Colonic mucosa (tissue), 4 donors: Measurements from ENCODE around the gene BRAT1. TPM values are rescaled to one million over a fixed set of nuclear protein-coding genes. Genes with fewer than 3 reads are reported as not detected.
A peak's percentile ranks its signal among the peaks of the same experiment; 100 is the strongest.

Experiments used
- DNase-seq: peaks from one replicate; pipeline ENCODE4 v3.0.0-alpha.2; 2020
- H3K27ac ChIP-seq: fragments of 200-600 bp; one replicate; pipeline ENCODE4 v1.8.0; 2021
- H3K27me3 ChIP-seq: fragments of 200-600 bp; one replicate; pipeline ENCODE4 v1.8.0; 2021
- H3K36me3 ChIP-seq: fragments of 200-600 bp; one replicate; pipeline ENCODE4 v1.8.0; 2021
- H3K4me1 ChIP-seq: fragments of 200-600 bp; one replicate; pipeline ENCODE4 v1.8.0; 2021; ENCODE audit warnings: mild to moderate bottlenecking
- H3K4me3 ChIP-seq: fragments of 200-600 bp; one replicate; pipeline ENCODE4 v1.8.0; 2021
- H3K9ac ChIP-seq, 2 donors: one replicate each; pipeline ENCODE4 v1.7.0; 2013; ENCODE audit warnings: control low read depth in 2 of 2, low read depth in 2 of 2, low read length in 2 of 2
- H3K9me3 ChIP-seq: fragments of 200-600 bp; one replicate; pipeline ENCODE4 v1.8.0; 2021
- CTCF ChIP-seq: fragments of 200-600 bp; IDR thresholded peaks from one replicate; pipeline ENCODE4 v1.8.0; 2022; ENCODE audit warnings: antibody characterized with exemption, mild to moderate bottlenecking
- intact Hi-C: fragments of 100-400 bp; cut with DNase I; formaldehyde crosslinking; loops from one replicate; pipeline ENCODE4 v1.14.1; 2022
- total RNA-seq, 2 donors: library from RNA; stranded (reverse); fragmentation: NEBNext Ultra II Directional in 1 of 2; extraction: Animal tissue kit (Norgen Biotek cat#: 25700) in 1 of 2; gene quantifications; one replicate each; pipeline ENCODE4 v1.2.1, GENCODE V29; 2021
- donor health status: healthy.
- donor health status: DM: no; HTN: no; CAD: no.
- donor health status: DM: no; HTN: no; CAD: no.

Gene BRAT1
- total RNA-seq, 2 donors from 2014 or later: 19.3 to 40.0 TPM

GRCh38 chr7:2520761-2521290, 34.5 kb downstream of the BRAT1 start:
- DNase-seq: peak; percentile 69
- H3K4me1 ChIP-seq: peaks cover 25% of the 10 kb centered on the region
- no peaks in the 10 kb centered on the region for H3K36me3 ChIP-seq
- no peaks in the 10 kb centered on the region for H3K9me3 ChIP-seq
- H3K9ac ChIP-seq: peak overlapping the region; percentile 57 to 98
- peak overlapping the region; percentile 53 for H3K4me3 ChIP-seq
- peak overlapping the region; percentile 82 for H3K27ac ChIP-seq
- TF ChIP-seq CTCF: no peak
- no peaks in the 10 kb centered on the region for H3K27me3 ChIP-seq
- intact Hi-C loops: no loop called here

GRCh38 chr7:2520131-2520760, 35.1 kb downstream of the BRAT1 start:
- peak overlapping the region; percentile 57 to 98 for H3K9ac ChIP-seq

GRCh38 chr7:2519119-2519930, 36.0 kb downstream of the BRAT1 start, which contains the start of gene LFNG:
LFNG (plus strand) TSS chr7:2519774; CDS start chr7:2519862, 88 bp downstream.
- no peak for TF ChIP-seq CTCF
- Histone ChIP-seq H3K9me3 (no peaks in the 10 kb centered on the region), H3K36me3 (no peaks in the 10 kb centered on the region), H3K27ac (peak within 1 kb of the TSS; percentile 82), H3K4me1 (peaks cover 15% of the 10 kb centered on the region), H3K27me3 (no peaks in the 10 kb centered on the region), H3K9ac (peak within 1 kb of the TSS; percentile 65 to 98), H3K4me3 (peak within 1 kb of the TSS; percentile 53)
- DNase-seq: peak; percentile 91
- intact Hi-C loops: no loop called here

More at GRCh38 chr7:2520131-2520760, 35.1 kb downstream of the BRAT1 start:
- TF ChIP-seq CTCF: no peak
- intact Hi-C loops: no loop called here
- no peaks in the 10 kb centered on the region for H3K36me3 ChIP-seq
- H3K9me3 ChIP-seq: no peaks in the 10 kb centered on the region
- H3K4me1 ChIP-seq: peaks cover 19% of the 10 kb centered on the region
- DNase-seq: peak; percentile 68
- peak overlapping the region; percentile 82 for H3K27ac ChIP-seq
- H3K27me3 ChIP-seq: no peaks in the 10 kb centered on the region
- H3K4me3 ChIP-seq: peak overlapping the region; percentile 53

GRCh38 chr7:2518737-2519118, 36.6 kb downstream of the BRAT1 start:
- Histone ChIP-seq H3K4me3 (peak overlapping the region; percentile 40), H3K9me3 (no peaks in the 10 kb centered on the region), H3K36me3 (no peaks in the 10 kb centered on the region), H3K27me3 (no peaks in the 10 kb centered on the region), H3K27ac (peak overlapping the region; percentile 8), H3K4me1 (peaks cover 15% of the 10 kb centered on the region), H3K9ac (peak overlapping the region; percentile 65 to 74)
- no peak for TF ChIP-seq CTCF
- intact Hi-C loops: no loop called here
- no peak for DNase-seq

GRCh38 chr7:2517678-2518507, 37.4 kb downstream of the BRAT1 start:
- no peak overlapping the region for H3K4me3 ChIP-seq
- no peaks in the 10 kb centered on the region for H3K9me3 ChIP-seq
- peak overlapping the region in 1 of 2 donors; percentile 61 for H3K9ac ChIP-seq
- intact Hi-C loops: no loop called here
- peak; percentile 57 for DNase-seq
- no peak for TF ChIP-seq CTCF
- H3K36me3 ChIP-seq: no peaks in the 10 kb centered on the region
- no peak overlapping the region for H3K27ac ChIP-seq
- peaks cover 10% of the 10 kb centered on the region for H3K4me1 ChIP-seq
- H3K27me3 ChIP-seq: no peaks in the 10 kb centered on the region
